HK-2 (cell line): Measurements from ENCODE around the gene DPF3.

Experiments
- DNase-seq: peaks from one replicate; pipeline ENCODE4 v3.0.0-alpha.2; 2018; ENCODE audit not compliant: unreplicated experiment

DPF3 gene

GRCh38 chr14:72616294-72616693, 277.6 kb downstream of the DPF3 start:
- no peak for DNase-seq

- peak; percentile 74 for DNase-seq
Measured at GRCh38 chr14:72615451-72616121, 278.3 kb downstream of the DPF3 start.

- no peak for DNase-seq
Measured at GRCh38 chr14:72614891-72615415, 278.9 kb downstream of the DPF3 start.

- no peak for DNase-seq
Measured at GRCh38 chr14:72614365-72614764, 279.5 kb downstream of the DPF3 start.

GRCh38 chr14:72613975-72614319, 280.0 kb downstream of the DPF3 start:
- DNase-seq = no peak

GRCh38 chr14:72613231-72613974, 280.5 kb downstream of the DPF3 start:
- peak; percentile 38 for DNase-seq

GRCh38 chr14:72612041-72612440, 281.9 kb downstream of the DPF3 start:
- DNase-seq = no peak

GRCh38 chr14:72611506-72611905, 282.4 kb downstream of the DPF3 start:
- no peak for DNase-seq

GRCh38 chr14:72610831-72611200, 283.1 kb downstream of the DPF3 start:
- DNase-seq = no peak

- DNase-seq = no peak
Measured at GRCh38 chr14:72610096-72610830, 283.6 kb downstream of the DPF3 start.

GRCh38 chr14:72609205-72609916, 284.5 kb downstream of the DPF3 start:
- DNase-seq = no peak

GRCh38 chr14:72608391-72609204, 285.3 kb downstream of the DPF3 start:
- DNase-seq = peak; percentile 41

GRCh38 chr14:72607386-72608130, 286.3 kb downstream of the DPF3 start:
- no peak for DNase-seq

GRCh38 chr14:72606879-72607278, 287.0 kb downstream of the DPF3 start:
- DNase-seq = no peak

GRCh38 chr14:72605921-72606220, 288.0 kb downstream of the DPF3 start:
- no peak for DNase-seq

- DNase-seq = no peak
Measured at GRCh38 chr14:72605096-72605920, 288.6 kb downstream of the DPF3 start.

GRCh38 chr14:72604133-72604532, 289.8 kb downstream of the DPF3 start:
- no peak for DNase-seq

- DNase-seq = no peak
Measured at GRCh38 chr14:72603639-72604038, 290.3 kb downstream of the DPF3 start.

GRCh38 chr14:72600551-72601330, 293.2 kb downstream of the DPF3 start:
- DNase-seq = no peak
